ENCODE data around the gene QSOX2.
"Not testable (repeated sequence)": the region's sequence is repeated elsewhere in the genome, so short reads cannot be mapped to it uniquely, and the experiment has no call there.

QSOX2 gene

DNA sequence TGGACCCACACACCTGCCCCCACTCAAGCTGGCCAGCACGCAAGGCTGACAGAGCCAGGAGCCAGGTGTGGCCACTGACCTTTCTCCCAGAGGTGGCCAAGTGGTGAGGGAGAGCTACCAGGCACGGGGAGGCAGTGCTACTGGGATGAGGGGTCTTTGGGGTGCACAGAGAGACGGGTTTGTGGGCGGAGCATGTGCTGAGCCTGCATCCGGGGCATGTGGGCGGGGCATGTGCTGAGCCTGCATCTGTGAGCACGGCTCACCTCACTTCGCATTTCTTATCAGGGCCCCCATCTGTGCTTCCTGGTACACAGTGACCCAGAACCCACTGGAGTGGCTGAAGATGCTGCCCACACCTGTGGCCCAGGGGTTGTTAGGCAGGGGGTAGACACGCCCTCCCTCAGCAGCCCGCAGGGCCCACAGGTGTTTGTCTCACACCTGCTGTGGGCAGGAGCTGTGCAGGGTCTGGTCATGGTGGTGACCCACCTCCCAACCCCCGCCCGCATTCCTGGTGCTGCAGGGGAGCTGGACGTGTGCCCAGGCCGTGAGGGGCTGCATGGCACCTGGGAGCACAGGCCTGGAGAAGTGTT lies 36.8 kb upstream of the QSOX2 start:
- DNase-seq, result no peak

DNA sequence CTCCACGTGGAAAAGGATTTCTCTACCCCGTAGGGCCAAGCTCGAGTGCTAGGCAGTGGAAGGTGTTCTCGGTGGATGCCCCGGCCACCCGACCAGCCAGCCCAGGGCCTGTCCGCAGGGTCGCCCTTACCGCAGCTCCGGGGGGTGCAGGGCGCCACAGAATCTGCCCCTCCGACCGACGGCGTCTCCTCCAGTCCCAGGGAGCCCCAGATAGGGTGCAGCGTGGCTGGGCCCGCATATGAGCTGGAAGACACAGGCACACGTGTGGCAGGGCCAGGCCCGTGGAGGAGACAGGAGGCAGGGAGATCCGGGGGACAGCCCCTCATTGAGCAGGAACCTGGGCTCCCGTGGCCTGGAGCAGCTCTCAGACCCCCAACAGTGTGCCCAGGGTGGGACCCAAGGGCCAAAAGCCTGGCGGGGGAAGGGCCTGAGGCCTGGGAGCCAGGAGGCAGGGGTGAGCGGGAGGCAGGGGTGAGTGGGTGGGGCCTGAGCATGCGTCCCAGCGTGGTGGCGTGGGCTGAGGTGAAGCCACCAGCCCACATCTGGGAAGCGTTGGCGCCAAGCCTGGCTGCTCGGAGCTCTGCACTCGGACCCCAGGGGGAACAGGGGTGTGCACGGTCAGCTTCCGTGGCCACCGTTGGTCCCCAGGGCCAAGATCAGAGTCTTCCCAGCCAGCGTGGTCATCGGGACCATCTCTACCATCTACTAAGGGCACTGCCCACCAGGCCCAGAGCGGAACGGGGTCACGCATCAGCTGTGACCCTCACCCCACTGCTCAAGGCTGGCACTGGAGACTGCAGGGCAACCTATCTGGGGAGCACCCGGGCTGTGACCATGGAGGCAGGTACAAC lies 36.0 kb upstream of the QSOX2 start:
- no peak for DNase-seq

- DNase-seq, result no peak
Observed at GRCh38 chr9:136280535-136281315, 35.1 kb upstream of the QSOX2 start.

- DNase-seq, result no peak
Observed at GRCh38 chr9:136279471-136279870, 33.9 kb upstream of the QSOX2 start.

DNA sequence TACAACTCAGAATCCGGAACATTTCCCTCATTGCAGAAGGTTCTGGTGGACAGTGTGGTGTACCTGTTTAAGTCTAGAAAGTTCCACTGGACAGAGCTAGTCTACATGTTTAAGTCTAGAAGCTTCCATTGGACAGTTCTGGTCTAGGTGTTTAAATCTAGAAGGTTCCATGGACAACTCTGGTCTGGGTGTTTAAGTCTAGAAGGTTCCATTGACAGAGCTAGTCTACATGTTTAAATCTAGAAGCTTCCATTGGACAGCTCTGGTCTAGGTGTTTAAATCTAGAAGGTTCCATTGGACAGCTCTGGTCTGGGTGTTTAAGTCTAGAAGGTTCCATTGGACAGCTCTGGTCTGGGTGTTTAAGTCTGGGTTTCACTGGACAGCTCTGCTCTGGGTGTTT lies 33.3 kb upstream of the QSOX2 start:
- no peak for DNase-seq

DNA sequence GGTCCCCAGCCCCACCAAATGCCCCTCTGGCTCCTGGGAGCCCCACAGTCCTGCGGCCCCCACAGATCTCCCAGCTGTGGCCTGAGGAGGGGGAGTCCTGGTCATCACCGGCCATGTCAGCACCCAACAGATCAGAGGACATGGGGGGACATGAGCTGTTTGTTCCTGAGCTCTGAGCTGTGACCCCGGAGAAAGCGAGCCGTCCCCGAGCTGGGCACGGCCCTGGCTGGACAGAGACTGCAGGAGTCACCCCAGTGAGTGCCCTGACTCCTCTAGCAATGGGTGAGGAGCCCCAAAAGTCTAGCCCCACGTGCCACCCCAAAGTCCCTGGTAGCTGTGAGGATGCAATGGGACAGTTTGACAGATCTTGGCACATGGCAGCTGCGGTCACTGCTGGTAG lies 32.6 kb upstream of the QSOX2 start:
- no peak for DNase-seq

- DNase-seq, result no peak
Observed at GRCh38 chr9:136277746-136278145, 32.1 kb upstream of the QSOX2 start.

- DNase-seq, result no peak
Observed at GRCh38 chr9:136276716-136277115, 31.1 kb upstream of the QSOX2 start.

DNA sequence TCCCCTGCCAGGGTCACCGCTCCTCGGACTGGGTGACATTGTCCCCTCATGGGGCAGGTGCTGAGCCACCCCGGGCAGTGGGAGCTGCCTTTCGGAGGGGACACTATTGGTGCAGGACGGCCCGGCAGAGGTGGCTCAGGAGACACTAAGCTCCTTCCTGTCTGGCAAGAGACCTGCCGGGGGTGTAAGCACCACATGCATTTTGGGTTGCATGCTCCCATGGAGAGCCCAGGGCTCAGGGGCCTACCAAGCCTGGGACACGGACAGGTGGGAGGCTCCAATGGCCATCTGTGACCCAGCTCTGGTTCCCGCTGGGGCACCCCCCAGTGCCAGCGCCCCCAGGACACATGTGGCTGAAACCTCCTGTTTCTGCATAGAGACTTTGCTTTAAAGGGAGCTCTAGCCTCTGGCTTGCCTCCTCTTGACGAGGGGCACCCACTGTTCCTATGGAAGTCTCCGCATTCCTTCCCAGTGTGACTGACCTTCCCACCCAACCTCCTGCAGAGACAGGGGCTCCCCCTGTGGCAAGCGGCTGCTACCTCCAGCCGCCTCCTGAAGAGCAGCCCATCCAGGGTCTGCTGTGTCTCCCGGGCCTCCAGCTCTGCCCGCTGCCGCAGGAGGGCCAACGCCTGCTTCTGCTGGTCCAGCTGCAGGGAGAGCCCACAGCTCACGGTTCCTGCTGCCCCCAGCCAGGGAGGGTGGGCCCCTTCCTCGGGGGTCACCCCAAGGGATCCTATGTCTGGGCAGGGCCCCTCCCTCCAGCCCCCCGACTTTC lies 30.2 kb upstream of the QSOX2 start:
- DNase-seq, result no peak

- DNase-seq, result no peak
Observed at GRCh38 chr9:136274786-136275654, 29.4 kb upstream of the QSOX2 start.

GRCh38 chr9:136273921-136274785 lies 28.5 kb upstream of the QSOX2 start:
- DNase-seq, result no peak

DNA sequence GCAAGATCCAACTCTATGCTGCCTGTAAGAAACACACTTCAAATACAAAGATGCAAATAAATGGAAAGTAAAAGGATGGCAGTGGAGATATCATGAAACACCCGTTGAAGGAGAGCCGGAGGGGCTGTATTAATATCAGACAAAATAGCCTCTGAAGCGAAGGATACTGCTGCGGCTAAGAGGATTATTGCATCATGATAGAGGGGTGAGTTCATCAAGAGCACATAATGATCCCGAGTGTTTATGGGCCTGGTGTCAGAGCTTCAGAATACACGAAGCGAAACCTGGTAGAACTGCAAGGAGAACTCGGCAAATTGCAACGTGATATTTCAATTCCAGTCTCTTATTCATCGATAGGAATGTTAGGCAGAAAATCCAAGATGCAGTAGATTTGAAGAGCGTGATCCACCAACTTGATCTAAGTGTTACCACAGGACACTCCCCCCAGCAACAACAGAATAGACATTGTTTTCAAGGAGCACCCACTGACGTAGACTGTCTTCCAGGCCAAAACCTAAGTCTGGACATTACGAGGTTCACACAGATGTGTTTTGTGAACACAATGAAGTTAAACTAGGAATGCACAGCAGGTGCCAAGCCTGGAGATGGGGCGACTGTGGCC lies 27.7 kb upstream of the QSOX2 start:
- no peak for DNase-seq

DNA sequence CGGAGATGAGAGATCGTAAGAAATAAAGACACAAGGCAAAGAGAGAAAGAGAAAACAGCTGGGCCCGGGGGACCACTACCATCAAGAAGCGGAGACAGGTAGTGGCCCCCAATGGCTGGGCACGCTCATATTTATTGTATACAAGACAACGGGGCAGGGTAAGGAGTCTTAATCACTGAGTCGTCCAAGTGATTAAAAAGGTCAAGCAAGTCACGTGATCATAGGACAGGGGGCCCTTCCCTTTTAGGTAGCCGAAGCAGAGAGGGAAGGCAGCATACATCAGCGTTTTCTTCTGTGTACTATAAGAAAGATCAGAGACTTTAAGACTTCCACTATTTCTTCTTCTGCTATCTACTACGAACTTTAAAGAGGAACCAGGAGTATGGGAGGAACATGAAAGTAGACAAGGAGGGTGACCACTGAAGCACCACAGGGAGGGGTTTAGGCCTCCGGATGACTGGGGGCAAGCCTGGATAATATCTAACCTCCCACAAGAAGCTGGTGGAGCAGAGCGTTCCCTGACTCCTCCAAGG lies 24.6 kb upstream of the QSOX2 start:
- DNase-seq, result peak; percentile 16 to 69 (median 54)

DNA sequence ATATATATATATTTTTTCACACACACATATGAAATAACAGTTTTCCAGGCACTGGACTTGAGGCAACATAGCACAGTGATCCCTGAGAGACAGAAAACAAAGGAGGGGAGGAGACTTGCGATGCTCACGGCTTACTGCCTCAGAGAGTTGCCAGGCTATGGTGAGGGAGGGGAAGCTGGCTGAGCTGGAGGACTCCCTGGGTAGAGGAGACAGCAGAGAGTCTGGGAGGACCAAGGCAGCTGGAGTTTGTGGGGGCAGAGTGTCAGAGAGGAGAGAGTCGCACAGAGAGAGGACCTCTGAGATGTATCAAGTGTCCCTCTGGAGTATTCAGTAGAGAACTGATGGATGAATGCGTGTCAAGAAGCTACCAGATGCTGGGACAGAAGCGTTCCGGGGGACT lies 23.1 kb upstream of the QSOX2 start:
- no peak for DNase-seq

GRCh38 chr9:136268318-136268717 lies 22.7 kb upstream of the QSOX2 start:
- DNase-seq, result no peak

DNA sequence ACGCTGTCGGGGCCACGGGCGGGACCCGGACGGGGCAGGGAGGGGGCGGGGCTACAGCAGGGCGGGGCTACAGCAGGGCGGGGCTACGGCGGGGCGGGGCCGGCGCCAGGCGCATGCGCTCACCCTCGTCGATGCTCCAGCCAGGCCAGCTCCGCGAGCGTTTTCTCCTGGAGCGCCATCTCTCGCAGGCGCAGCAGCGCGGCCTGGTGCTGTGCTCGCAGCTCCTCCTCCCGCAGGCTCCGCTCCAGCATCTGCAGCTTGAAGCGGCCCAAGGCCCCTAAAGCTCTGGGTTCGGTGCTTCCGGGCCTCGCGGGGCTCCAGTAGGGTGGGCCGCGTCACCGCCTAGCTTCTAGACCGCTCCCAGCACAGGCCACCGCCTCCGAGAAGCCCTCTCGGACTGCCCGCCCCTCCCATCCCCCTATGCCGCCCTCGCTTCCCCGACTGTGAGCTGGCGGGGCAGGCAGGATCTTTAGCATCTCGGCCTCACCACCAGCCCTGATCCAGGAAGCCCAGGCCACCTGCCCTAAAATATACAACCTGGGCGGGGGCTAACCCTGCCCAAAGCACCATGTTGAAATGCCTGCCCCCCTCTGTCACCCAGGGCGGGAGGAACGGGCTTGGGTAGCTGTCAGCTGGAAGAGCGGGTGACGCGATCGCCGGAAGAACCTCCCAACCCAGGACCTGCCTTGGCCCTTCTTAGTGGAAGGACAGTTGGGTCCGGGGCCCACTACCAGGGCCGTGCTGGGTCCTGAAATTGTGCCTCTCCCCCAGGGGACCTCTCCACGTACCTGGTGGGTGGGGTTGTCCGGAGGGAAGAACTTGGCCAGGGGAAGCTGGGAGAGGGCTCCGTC lies 21.9 kb upstream of the QSOX2 start:
- DNase-seq, result peak; percentile 89 to 95 (median 92)

- DNase-seq, result not testable (repeated sequence)
Observed at GRCh38 chr9:136266641-136267040, 21.0 kb upstream of the QSOX2 start.

DNA sequence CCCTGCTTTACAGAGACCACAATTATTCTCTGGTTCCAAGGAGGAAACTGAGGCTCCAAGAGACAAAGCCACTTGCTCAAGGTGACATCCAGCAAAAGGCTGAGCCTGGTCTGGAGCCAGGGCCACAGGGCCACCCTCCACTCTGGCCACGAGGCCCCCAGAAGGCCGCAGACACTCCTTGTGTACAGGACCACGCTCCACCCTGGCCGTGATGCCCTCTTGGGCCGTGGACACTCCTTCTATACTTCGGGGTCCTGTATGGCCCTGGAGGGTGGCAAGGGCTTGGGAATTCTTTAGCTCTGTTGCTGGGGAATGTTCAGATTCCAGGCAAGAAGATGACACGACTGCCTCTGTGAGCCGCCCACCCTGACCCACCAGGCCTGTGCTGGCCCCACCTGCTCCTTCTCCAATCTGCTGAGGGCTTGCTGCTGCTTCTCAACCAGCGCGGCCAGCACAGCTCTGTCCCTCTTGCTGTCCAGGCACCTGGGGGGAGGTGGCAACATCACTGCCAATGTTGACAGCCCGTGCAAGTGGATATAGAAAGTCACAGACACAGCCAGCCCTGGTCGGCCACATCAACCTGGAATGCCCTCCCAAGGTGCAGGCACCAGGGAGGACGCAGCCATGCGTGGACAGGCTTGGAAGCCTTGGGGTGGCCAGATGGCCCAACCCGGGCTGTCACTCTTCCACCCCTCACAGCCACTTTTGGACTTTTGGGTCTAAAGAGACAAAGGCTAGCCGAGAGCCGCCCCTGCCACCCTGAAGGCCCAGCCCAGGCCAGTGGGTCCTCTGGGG lies 20.1 kb upstream of the QSOX2 start:
- DNase-seq, result no peak

Data from suppressor macrophage (primary cell).